H1 (cell line): ENCODE data around the gene CTBP2.

Experiments used
- CBX8 ChIP-seq: fragments of 300-800, 300-1000 bp; sonication (generic); IDR thresholded peaks from 2 replicates; pipeline ENCODE4 v1.7.1; 2016; ENCODE audit warnings: low read depth, low read length, borderline replicate concordance
- CEBPB ChIP-seq: IDR thresholded peaks from 2 replicates; pipeline ENCODE4 v1.6.1; 2012; ENCODE audit warnings: low read depth, low read length
- CHD2 ChIP-seq: IDR thresholded peaks from 2 replicates; pipeline ENCODE4 v1.6.1; 2012; ENCODE audit warnings: low read length, improper control_type of control experiment
- EGR1 ChIP-seq: IDR thresholded peaks from 2 replicates; pipeline ENCODE4 v1.6.1; 2011; ENCODE audit warnings: low read depth, low read length, borderline replicate concordance
- EP300 ChIP-seq, 2 experiments: IDR thresholded peaks; 1 replicate in 1 of 2; 2 replicates in 1 of 2; pipeline ENCODE4 v1.6.1; 2011 to 2012; ENCODE audit warnings: low read depth in 2 of 2, low read length in 2 of 2, mild to moderate bottlenecking in 2 of 2, borderline replicate concordance in 1 of 2, inconsistent platforms in 1 of 2, moderate library complexity in 1 of 2
- NANOG ChIP-seq: IDR thresholded peaks from 2 replicates; pipeline ENCODE4 v1.6.1; 2011; ENCODE audit warnings: low read length, low read depth, mild to moderate bottlenecking, inconsistent platforms; ENCODE audit not compliant: insufficient read depth, poor library complexity, severe bottlenecking
- POLR2AphosphoS5 ChIP-seq: IDR thresholded peaks from 2 replicates; pipeline ENCODE4 v1.6.1; 2011; ENCODE audit warnings: low read depth, low read length
- TF ChIP-seq, protein P1 (sequence below), 3 experiments: IDR thresholded peaks; 1 replicate in 2 of 3; 2 replicates in 1 of 3; pipeline versions ENCODE4 v1.5.1 to v1.6.1; 2011; ENCODE audit warnings: low read length in 3 of 3, mild to moderate bottlenecking in 3 of 3, inconsistent platforms in 2 of 3, low read depth in 1 of 3, moderate library complexity in 1 of 3; ENCODE audit not compliant: insufficient read depth in 1 of 3; ENCODE audit errors: control extremely low read depth in 1 of 3
- TF ChIP-seq, protein P2 (sequence below): IDR thresholded peaks from 2 replicates; pipeline ENCODE4 v1.6.1; 2012; ENCODE audit warnings: inconsistent platforms

DNA sequence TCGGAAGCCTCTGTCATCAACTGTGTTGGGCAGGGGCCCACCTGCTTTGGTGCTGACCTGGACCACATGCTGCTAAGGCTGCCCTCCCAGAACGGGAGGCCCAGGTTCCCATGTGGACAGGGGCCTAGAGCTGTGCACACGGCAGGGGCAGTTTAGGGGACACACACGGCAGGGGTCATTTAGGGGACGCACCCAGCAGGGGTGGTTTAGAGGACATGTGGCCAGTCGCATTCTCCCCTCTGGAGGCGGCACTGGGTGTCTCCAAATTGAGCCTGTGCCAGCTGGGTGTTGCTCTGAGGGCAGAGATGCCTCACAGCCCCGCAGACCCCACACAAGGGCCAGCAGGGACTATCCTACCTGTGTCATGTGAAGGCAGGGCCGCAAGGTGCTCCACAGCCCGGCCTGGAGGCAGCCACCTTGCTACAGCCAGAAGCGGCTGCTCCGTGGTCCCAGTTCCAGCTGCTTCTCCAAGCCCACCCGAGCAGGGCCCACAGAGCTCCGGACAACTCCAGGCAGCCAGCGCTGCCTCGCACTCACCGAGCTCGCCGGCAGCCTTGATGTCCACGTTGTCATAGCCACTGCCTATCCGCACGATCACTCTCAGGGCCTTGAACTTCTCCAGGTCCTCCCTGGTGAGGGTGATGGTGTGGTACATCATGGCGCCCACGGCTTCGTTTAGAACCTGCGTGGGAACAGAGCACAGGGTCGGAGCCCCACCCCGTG, 157.8 kb downstream of the CTBP2 start:
- TF ChIP-seq NANOG (no peak), CBX8 (no peak), EP300 (IDR thresholded peaks at IDR 0.05; ENCODE audit: borderline replicate concordance in 1 of 2, low read depth in 2 of 2, low read length in 2 of 2) (no peak), CHD2 (no peak), EGR1 (no peak), POLR2AphosphoS5 (no peak; the same call in 1 of the 2 replicates), CEBPB (no peak)
- TF ChIP-seq, protein P1, sequence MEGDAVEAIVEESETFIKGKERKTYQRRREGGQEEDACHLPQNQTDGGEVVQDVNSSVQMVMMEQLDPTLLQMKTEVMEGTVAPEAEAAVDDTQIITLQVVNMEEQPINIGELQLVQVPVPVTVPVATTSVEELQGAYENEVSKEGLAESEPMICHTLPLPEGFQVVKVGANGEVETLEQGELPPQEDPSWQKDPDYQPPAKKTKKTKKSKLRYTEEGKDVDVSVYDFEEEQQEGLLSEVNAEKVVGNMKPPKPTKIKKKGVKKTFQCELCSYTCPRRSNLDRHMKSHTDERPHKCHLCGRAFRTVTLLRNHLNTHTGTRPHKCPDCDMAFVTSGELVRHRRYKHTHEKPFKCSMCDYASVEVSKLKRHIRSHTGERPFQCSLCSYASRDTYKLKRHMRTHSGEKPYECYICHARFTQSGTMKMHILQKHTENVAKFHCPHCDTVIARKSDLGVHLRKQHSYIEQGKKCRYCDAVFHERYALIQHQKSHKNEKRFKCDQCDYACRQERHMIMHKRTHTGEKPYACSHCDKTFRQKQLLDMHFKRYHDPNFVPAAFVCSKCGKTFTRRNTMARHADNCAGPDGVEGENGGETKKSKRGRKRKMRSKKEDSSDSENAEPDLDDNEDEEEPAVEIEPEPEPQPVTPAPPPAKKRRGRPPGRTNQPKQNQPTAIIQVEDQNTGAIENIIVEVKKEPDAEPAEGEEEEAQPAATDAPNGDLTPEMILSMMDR (IDR thresholded peaks at IDR 0.05; ENCODE audit: control extremely low read depth in 1 of 3, insufficient read depth in 1 of 3, low read depth in 1 of 3, low read length in 3 of 3): no peak
- TF ChIP-seq, protein P2, sequence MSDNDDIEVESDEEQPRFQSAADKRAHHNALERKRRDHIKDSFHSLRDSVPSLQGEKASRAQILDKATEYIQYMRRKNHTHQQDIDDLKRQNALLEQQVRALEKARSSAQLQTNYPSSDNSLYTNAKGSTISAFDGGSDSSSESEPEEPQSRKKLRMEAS: no peak
